IMR-90 (cell line): ENCODE data around the gene PAQR4. TPM values are rescaled to one million over a fixed set of nuclear protein-coding genes. Genes with fewer than 3 reads are reported as not detected.

Source experiments
- ATAC-seq: fragments of 200-7000 bp; cut with Tn5 transposase; 2 replicates; pipeline ENCODE4 v1.9.1; 2020; ENCODE audit warnings: low read depth, mild to moderate bottlenecking, moderate library complexity
- BruUV-seq: library from RNA; stranded (reverse); fragments of 400-500 nt; replicated peaks from 2 replicates; lab custom pipeline; 2021; lab: Mats Ljungman, UMichigan
- CTCF ChIA-PET: fragments of 300-600 bp; formaldehyde crosslinking; extraction: SDS; loops from one replicate; lab custom pipeline; 2021; ENCODE audit warnings: antibody characterized with exemption; lab: Yijun Ruan, JAX
- POLR2A ChIA-PET: fragments of 300-600 bp; sonication (Branson Sonifier 250); formaldehyde crosslinking; loops from one replicate; lab custom pipeline; 2022; ENCODE audit warnings: antibody characterized with exemption; ENCODE audit not compliant: unreplicated experiment; lab: Charles Lee
- DNase-seq: peaks from one replicate; pipeline ENCODE4 v3.0.0; 2013
- H2AFZ ChIP-seq: replicated peaks from 2 replicates; pipeline ENCODE3; 2013; ENCODE audit warnings: low read length, mild to moderate bottlenecking; ENCODE audit not compliant: poor library complexity
- H2AK5ac ChIP-seq: 2 replicates; pipeline ENCODE4 v1.6.1; 2013; ENCODE audit warnings: low read depth, low read length, inconsistent platforms
- H2AK9ac ChIP-seq: replicated peaks from 2 replicates; pipeline ENCODE3; 2013; ENCODE audit warnings: mild to moderate bottlenecking, low read depth, low read length, moderate library complexity; ENCODE audit not compliant: poor library complexity
- H2BK120ac ChIP-seq: 2 replicates; pipeline ENCODE4 v1.6.1; 2013; ENCODE audit warnings: low read depth, low read length, inconsistent platforms
- H2BK15ac ChIP-seq: 3 replicates; pipeline ENCODE4 v1.6.1; 2013; ENCODE audit warnings: low read depth, low read length, inconsistent platforms
- H2BK20ac ChIP-seq: 2 replicates; pipeline ENCODE4 v1.6.1; 2013; ENCODE audit warnings: low read depth, mild to moderate bottlenecking, inconsistent platforms, low read length, moderate library complexity
- H2BK5ac ChIP-seq: 2 replicates; pipeline ENCODE4 v1.6.1; 2013; ENCODE audit warnings: mild to moderate bottlenecking, low read depth, low read length, inconsistent platforms; ENCODE audit not compliant: poor library complexity, severe bottlenecking
- H3K14ac ChIP-seq: replicated peaks from 2 replicates; pipeline ENCODE4 v1.6.1; 2013; ENCODE audit warnings: low read depth, low read length, inconsistent platforms
- H3K18ac ChIP-seq: 2 replicates; pipeline ENCODE4 v1.6.1; 2013; ENCODE audit warnings: low read depth, low read length, control low read depth
- H3K23ac ChIP-seq: 2 replicates; pipeline ENCODE4 v1.6.1; 2013; ENCODE audit warnings: low read depth, low read length, inconsistent platforms
- H3K27ac ChIP-seq: 2 replicates; pipeline ENCODE4 v1.5.1; 2013; ENCODE audit warnings: mild to moderate bottlenecking, control low read depth, low read length; ENCODE audit not compliant: insufficient read depth
- H3K27me3 ChIP-seq: 2 replicates; pipeline ENCODE4 v1.6.1; 2013; ENCODE audit warnings: low read length; ENCODE audit not compliant: control insufficient read depth, insufficient read depth
- H3K36me3 ChIP-seq: 2 replicates; pipeline ENCODE4 v1.6.1; 2013; ENCODE audit warnings: low read length, mixed read lengths; ENCODE audit not compliant: control insufficient read depth, insufficient read depth
- H3K4ac ChIP-seq: 2 replicates; pipeline ENCODE4 v1.6.1; 2013; ENCODE audit warnings: low read depth, low read length, inconsistent platforms
- H3K4me1 ChIP-seq: 2 replicates; pipeline ENCODE4 v1.6.1; 2013; ENCODE audit warnings: low read length, mixed read lengths; ENCODE audit not compliant: control insufficient read depth, insufficient read depth
- H3K4me2 ChIP-seq: 2 replicates; pipeline ENCODE4 v1.6.1; 2013; ENCODE audit warnings: low read depth, mild to moderate bottlenecking, control low read depth, low read length, moderate library complexity
- H3K4me3 ChIP-seq: 2 replicates; pipeline ENCODE4 v1.5.1; 2013; ENCODE audit warnings: low read depth, mild to moderate bottlenecking, control low read depth, low read length, moderate library complexity; ENCODE audit not compliant: insufficient read depth
- H3K56ac ChIP-seq: 2 replicates; pipeline ENCODE4 v1.6.1; 2013; ENCODE audit warnings: low read length, inconsistent platforms; ENCODE audit not compliant: insufficient read depth; ENCODE audit errors: extremely low read depth
- H3K79me1 ChIP-seq, 2 experiments: 2 replicates each; pipeline ENCODE4 v1.6.1; 2013; ENCODE audit warnings: low read length in 2 of 2, inconsistent platforms in 1 of 2, low read depth in 1 of 2
- H3K9ac ChIP-seq: 2 replicates; pipeline ENCODE4 v1.6.1; 2013; ENCODE audit warnings: low read depth, low read length, control low read depth
- H3K9me1 ChIP-seq: 2 replicates; pipeline ENCODE4 v1.6.1; 2013; ENCODE audit warnings: low read length, inconsistent platforms; ENCODE audit not compliant: insufficient read depth
- H3K9me3 ChIP-seq: 2 replicates; pipeline ENCODE4 v1.6.1; 2013; ENCODE audit warnings: low read length; ENCODE audit not compliant: control insufficient read depth, insufficient read depth
- H4K20me1 ChIP-seq: 2 replicates; pipeline ENCODE4 v1.6.1; 2013; ENCODE audit warnings: low read length, inconsistent platforms; ENCODE audit not compliant: insufficient read depth
- H4K5ac ChIP-seq: 2 replicates; pipeline ENCODE4 v1.6.1; 2013; ENCODE audit warnings: mild to moderate bottlenecking, low read depth, low read length, control low read depth
- H4K8ac ChIP-seq, 2 experiments: 2 replicates each; pipeline ENCODE4 v1.6.1; 2013; ENCODE audit warnings: low read depth in 2 of 2, low read length in 2 of 2, control low read depth in 1 of 2, inconsistent platforms in 1 of 2
- H4K91ac ChIP-seq: 2 replicates; pipeline ENCODE4 v1.6.1; 2013; ENCODE audit warnings: low read depth, low read length, inconsistent platforms; ENCODE audit not compliant: insufficient read depth
- BHLHE40 ChIP-seq: fragments of 150-350 bp; IDR thresholded peaks from 2 replicates; pipeline ENCODE4 v1.6.1; 2016; ENCODE audit warnings: mild to moderate bottlenecking, low read depth, low read length
- CEBPB ChIP-seq: IDR thresholded peaks from 2 replicates; pipeline ENCODE4 v1.6.1; 2012; ENCODE audit warnings: low read depth, low read length, improper control_type of control experiment
- FOS ChIP-seq: fragments of 150-350 bp; IDR thresholded peaks from 2 replicates; pipeline ENCODE4 v1.6.1; 2016; ENCODE audit warnings: low read depth, low read length
- MXI1 ChIP-seq: IDR thresholded peaks from 2 replicates; pipeline ENCODE4 v1.6.1; 2012; ENCODE audit warnings: low read depth, mild to moderate bottlenecking, low read length, moderate library complexity, borderline replicate concordance
- RAD21 ChIP-seq: IDR thresholded peaks from 2 replicates; pipeline ENCODE4 v1.6.1; 2012; ENCODE audit warnings: low read length, improper control_type of control experiment
- WGBS, 2 experiments: methylation state at CpG; one replicate each; pipeline versions ENCODE4 v1.1.5 to v1.1.7; 2013; ENCODE audit warnings: missing lambda C conversion rate in 2 of 2; ENCODE audit not compliant: insufficient read length in 1 of 2; ENCODE audit errors: extremely low coverage in 2 of 2; 5-methylcytosine and 5-hydroxymethylcytosine counted together
- dilution Hi-C: fragments of 300-500 bp; cut with HindIII; formaldehyde crosslinking; loops from one replicate; pipeline ENCODE4 v1.14.3; 2018; ENCODE audit warnings: low sequenced_read_pairs; ENCODE audit not compliant: unreplicated experiment
- in situ Hi-C: fragments of 300-500 bp; cut with MboI; formaldehyde crosslinking; loops from 3 replicates; pipeline ENCODE4 v1.14.3; 2019; ENCODE audit warnings: low sequenced_read_pairs, inconsistent platforms, mixed read lengths
- intact Hi-C: fragments of 100-400 bp; cut with micrococcal nuclease; formaldehyde crosslinking; loops from 2 replicates; pipeline ENCODE4 v1.10.0; 2022
- polyA plus RNA-seq, 3 experiments: library from polyadenylated mRNA; depleted of rRNA; stranded (reverse); fragments of >200 nt; gene quantifications; 2 replicates each; pipeline ENCODE4 v1.2.3, GENCODE V29; 2012; ENCODE audit warnings: low replicate concordance in 1 of 3
- total RNA-seq: library from RNA; depleted of rRNA; stranded (reverse); fragments of >200 nt; gene quantifications from 2 replicates; pipeline ENCODE4 v1.2.3, GENCODE V29; 2012
- TF ChIP-seq, protein P1 (sequence below): conservative IDR thresholded peaks from 2 replicates; pipeline ENCODE4 v1.5.1; 2012; ENCODE audit warnings: mild to moderate bottlenecking, low read depth, low read length, improper control_type of control experiment

Gene PAQR4
- total and polyA plus RNA-seq, 2 of the 4 experiments (the other 2 are of a cell fraction), result 2.2 to 10.0 TPM

DNA sequence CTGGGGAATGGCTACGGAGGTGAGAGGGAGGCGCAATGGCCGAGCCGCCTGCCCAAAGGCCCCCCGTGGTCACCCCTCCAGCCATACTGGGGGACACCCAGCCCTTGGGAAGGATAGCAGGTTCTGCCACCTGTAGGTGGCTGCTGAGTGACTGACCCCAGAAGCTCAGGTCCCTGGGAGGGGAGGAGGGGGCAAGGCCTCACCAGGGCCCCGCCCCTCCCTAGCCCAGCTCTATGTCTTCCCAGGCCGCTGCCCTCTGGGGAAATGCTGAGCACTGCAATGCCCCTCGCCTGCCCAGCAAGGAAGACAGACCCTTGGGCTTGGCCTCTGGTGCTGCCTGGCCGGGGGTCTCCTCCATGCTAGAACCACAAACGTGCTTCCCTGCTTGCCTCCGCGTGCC is 32.2 kb downstream of the PAQR4 start:
- Histone ChIP-seq H2AFZ (no peak overlapping the region), H3K4ac (no peak overlapping the region), H2BK20ac (no peak overlapping the region), H2BK15ac (no peak overlapping the region), H3K18ac (no peak overlapping the region), H4K8ac (no peak overlapping the region), H3K9me1 (no peaks in the 10 kb centered on the region), H4K5ac (no peak overlapping the region), H3K79me1 (no peaks in the 10 kb centered on the region), H4K20me1 (no peaks in the 10 kb centered on the region), H3K9me3 (no peaks in the 10 kb centered on the region), H3K56ac (no peak overlapping the region), H3K23ac (no peak overlapping the region), H2AK9ac (no peak overlapping the region), H3K14ac (no peak overlapping the region), H3K4me3 (no peak overlapping the region), H4K91ac (no peak overlapping the region), H2BK5ac (no peak overlapping the region), H3K9ac (no peak overlapping the region), H2AK5ac (no peak overlapping the region), H3K4me1 (no peaks in the 10 kb centered on the region), H3K27ac (no peak overlapping the region), H3K36me3 (no peaks in the 10 kb centered on the region), H2BK120ac (no peak overlapping the region), H3K27me3 (peaks cover 50% of the 10 kb centered on the region), H3K4me2 (no peak overlapping the region)
- intact Hi-C loops (no loop called here), in situ Hi-C loops (no loop called here), dilution Hi-C loops (no loop called here)
- no peak for DNase-seq
- no TSS peak for BruUV-seq
- CTCF ChIA-PET, result interaction anchor here (1.3 kb wide), 1 partner anchor 31 kb away, joined by 6 read pairs; no protein-coding TSS in a partner anchor
- 59% methylated on average over 5 of the region's 12 CpGs; no CpG with 5 or more reads in 1 of the 2 experiments for WGBS, 2 experiments
- ATAC-seq, result no peak
- POLR2A ChIA-PET, result interaction anchor here (1.2 kb wide), 1 partner anchor 19 kb away, joined by 5 read pairs; the partner anchor contains the start of gene TNFRSF12A
- TF ChIP-seq, protein P1, sequence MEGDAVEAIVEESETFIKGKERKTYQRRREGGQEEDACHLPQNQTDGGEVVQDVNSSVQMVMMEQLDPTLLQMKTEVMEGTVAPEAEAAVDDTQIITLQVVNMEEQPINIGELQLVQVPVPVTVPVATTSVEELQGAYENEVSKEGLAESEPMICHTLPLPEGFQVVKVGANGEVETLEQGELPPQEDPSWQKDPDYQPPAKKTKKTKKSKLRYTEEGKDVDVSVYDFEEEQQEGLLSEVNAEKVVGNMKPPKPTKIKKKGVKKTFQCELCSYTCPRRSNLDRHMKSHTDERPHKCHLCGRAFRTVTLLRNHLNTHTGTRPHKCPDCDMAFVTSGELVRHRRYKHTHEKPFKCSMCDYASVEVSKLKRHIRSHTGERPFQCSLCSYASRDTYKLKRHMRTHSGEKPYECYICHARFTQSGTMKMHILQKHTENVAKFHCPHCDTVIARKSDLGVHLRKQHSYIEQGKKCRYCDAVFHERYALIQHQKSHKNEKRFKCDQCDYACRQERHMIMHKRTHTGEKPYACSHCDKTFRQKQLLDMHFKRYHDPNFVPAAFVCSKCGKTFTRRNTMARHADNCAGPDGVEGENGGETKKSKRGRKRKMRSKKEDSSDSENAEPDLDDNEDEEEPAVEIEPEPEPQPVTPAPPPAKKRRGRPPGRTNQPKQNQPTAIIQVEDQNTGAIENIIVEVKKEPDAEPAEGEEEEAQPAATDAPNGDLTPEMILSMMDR, result no peak
- no peak for TF ChIP-seq CEBPB
- no peak for TF ChIP-seq RAD21
- no peak for TF ChIP-seq BHLHE40
- TF ChIP-seq MXI1, result no peak
- no peak for TF ChIP-seq FOS
